ENCODE measurements around the gene H2BW1.
"Not testable (repeated sequence)": the region's sequence is repeated elsewhere in the genome, so short reads cannot be mapped to it uniquely, and the experiment has no call there.

The H2BW1 gene

GRCh38 chrX:104013606-104014005, at the start of gene H2BW1:
Gene H2BW1, minus strand, starts transcription at chrX:104013708. Its CDS starts 132 bp downstream, at chrX:104013576.
- DNase-seq, result no peak

GRCh38 chrX:104062636-104063035, 49.1 kb upstream of the H2BW1 start:
- DNase-seq, result not testable (repeated sequence)

GRCh38 chrX:104054956-104055355, 41.4 kb upstream of the H2BW1 start:
- not testable (repeated sequence) for DNase-seq

GRCh38 chrX:104047171-104047570, 33.7 kb upstream of the H2BW1 start:
- DNase-seq, result no peak

GRCh38 chrX:104045642-104046041, 32.1 kb upstream of the H2BW1 start:
- no peak for DNase-seq

GRCh38 chrX:104041003-104041402, 27.5 kb upstream of the H2BW1 start:
- no peak for DNase-seq

GRCh38 chrX:104039689-104040505, 26.4 kb upstream of the H2BW1 start, which contains the start of gene H2BW2:
Gene H2BW2, plus strand, starts transcription at chrX:104039956. Its CDS starts 39 bp downstream, at chrX:104039995.
- no peak for DNase-seq

- DNase-seq, result no peak
Measured at GRCh38 chrX:104018126-104018525, 4.6 kb upstream of the H2BW1 start.

- DNase-seq, result not testable (repeated sequence)
Measured at GRCh38 chrX:104015576-104015975, 2.1 kb upstream of the H2BW1 start.

- no peak for DNase-seq
Measured at GRCh38 chrX:104013158-104013557, 350 bp downstream of the H2BW1 start.

GRCh38 chrX:104008831-104009230, 4.7 kb downstream of the H2BW1 start:
- DNase-seq, result no peak

GRCh38 chrX:103999234-103999633, 14.3 kb downstream of the H2BW1 start:
- DNase-seq, result no peak

- not testable (repeated sequence) for DNase-seq
Measured at GRCh38 chrX:103983508-103983907, 30.0 kb downstream of the H2BW1 start.

- DNase-seq, result not testable (repeated sequence)
Measured at GRCh38 chrX:103962411-103963278, 50.9 kb downstream of the H2BW1 start, which contains the start of gene TMSB15B. Gene TMSB15B, plus strand, starts transcription at chrX:103962627.
